GM19238 (cell line): ENCODE measurements around the gene SLC4A1.

Source experiments
- DNase-seq: peaks from one replicate; pipeline ENCODE4 v3.0.0; 2011; ENCODE audit warnings: low spot score; ENCODE audit not compliant: insufficient read length

The SLC4A1 gene

GRCh38 chr17:44221084-44221861 is 46.7 kb downstream of the SLC4A1 start:
- peak; percentile 76 for DNase-seq

- DNase-seq: peak; percentile 63
These were observed 47.5 kb downstream of the SLC4A1 start for GRCh38 chr17:44220213-44221083.

GRCh38 chr17:44219616-44220212 is 48.2 kb downstream of the SLC4A1 start, which contains the start of gene UBTF:
UBTF (minus strand) TSS chr17:44219675; CDS start chr17:44218229, 1,446 bp downstream.
- peak; percentile 64 for DNase-seq

- DNase-seq: peak; percentile 87
These were observed 48.8 kb downstream of the SLC4A1 start for GRCh38 chr17:44219108-44219615.

GRCh38 chr17:44218344-44219107 is 49.4 kb downstream of the SLC4A1 start:
- DNase-seq: peak; percentile 83

GRCh38 chr17:44217738-44218343 is 50.1 kb downstream of the SLC4A1 start:
- DNase-seq: no peak

- no peak for DNase-seq
These were observed 51.2 kb downstream of the SLC4A1 start for GRCh38 chr17:44216694-44217093.

GRCh38 chr17:44216173-44216572 is 51.8 kb downstream of the SLC4A1 start:
- peak; percentile 57 for DNase-seq

GRCh38 chr17:44214896-44215295 is 53.0 kb downstream of the SLC4A1 start:
- DNase-seq: no peak

- no peak for DNase-seq
These were observed 53.8 kb downstream of the SLC4A1 start for GRCh38 chr17:44214230-44214494.

- no peak for DNase-seq
These were observed 54.3 kb downstream of the SLC4A1 start for GRCh38 chr17:44213403-44214229.

- no peak for DNase-seq
These were observed 55.2 kb downstream of the SLC4A1 start for GRCh38 chr17:44212507-44213402.

GRCh38 chr17:44211281-44212265 is 56.4 kb downstream of the SLC4A1 start:
- DNase-seq: no peak

- DNase-seq: peak; percentile 95
These were observed 57.4 kb downstream of the SLC4A1 start for GRCh38 chr17:44210342-44211192.

- no peak for DNase-seq
These were observed 58.1 kb downstream of the SLC4A1 start for GRCh38 chr17:44209786-44210341.

- no peak for DNase-seq
These were observed 60.2 kb downstream of the SLC4A1 start for GRCh38 chr17:44207743-44208142.
